DND-41 (cell line): ENCODE data around the gene MAGED4.
"Not testable (repeated sequence)": the region's sequence is repeated elsewhere in the genome, so short reads cannot be mapped to it uniquely, and the experiment has no call there.

Experiments used
- ATAC-seq: fragments of 200-7000 bp; cut with Tn5 transposase; 3 replicates; pipeline ENCODE4 v1.9.1; 2021; ENCODE audit warnings: low read depth; ENCODE audit not compliant: insufficient read depth
- DNase-seq: peaks from one replicate; pipeline ENCODE4 v3.0.0-alpha.2; 2020
- H2AFZ ChIP-seq: 2 replicates; pipeline ENCODE4 v1.6.0; 2012; ENCODE audit warnings: low read depth, low read length
- H3K27ac ChIP-seq: 2 replicates; pipeline ENCODE4 v1.5.1; 2012; ENCODE audit warnings: low read length, inconsistent platforms
- H3K27me3 ChIP-seq: fragments of 200-600 bp; sonication (generic); 2 replicates; pipeline ENCODE4 v1.6.0; 2012; ENCODE audit warnings: low read length, mild to moderate bottlenecking, inconsistent platforms; ENCODE audit not compliant: insufficient read depth, poor library complexity
- H3K36me3 ChIP-seq: 2 replicates; pipeline ENCODE4 v1.5.1; 2012; ENCODE audit warnings: low read length, inconsistent platforms; ENCODE audit not compliant: insufficient read depth
- H3K4me1 ChIP-seq: 2 replicates; pipeline ENCODE4 v1.5.1; 2012; ENCODE audit warnings: mild to moderate bottlenecking, low read length; ENCODE audit not compliant: insufficient read depth
- H3K4me2 ChIP-seq: 2 replicates; pipeline ENCODE4 v1.6.0; 2012; ENCODE audit warnings: mild to moderate bottlenecking, moderate library complexity, low read length, inconsistent platforms; ENCODE audit not compliant: insufficient read depth
- H3K4me3 ChIP-seq, 2 experiments: fragments of 200-600 bp in 1 of 2; shearing (Covaris generic) in 1 of 2; 2 replicates each; pipeline ENCODE4 v1.5.1; 2012 to 2016; ENCODE audit warnings: inconsistent platforms in 2 of 2, low read length in 2 of 2, mild to moderate bottlenecking in 2 of 2, low read depth in 1 of 2, moderate library complexity in 1 of 2
- H3K79me2 ChIP-seq: 2 replicates; pipeline ENCODE4 v1.6.0; 2012; ENCODE audit warnings: low read length, inconsistent platforms; ENCODE audit not compliant: insufficient read depth
- H3K9ac ChIP-seq: 2 replicates; pipeline ENCODE4 v1.6.0; 2012; ENCODE audit warnings: low read depth, mild to moderate bottlenecking, inconsistent platforms, low read length, moderate library complexity
- H3K9me3 ChIP-seq: 2 replicates; pipeline ENCODE4 v1.5.1; 2012; ENCODE audit warnings: low read length, moderate library complexity, mild to moderate bottlenecking, inconsistent platforms; ENCODE audit not compliant: insufficient read depth, severe bottlenecking
- H4K20me1 ChIP-seq: 2 replicates; pipeline ENCODE4 v1.6.0; 2012; ENCODE audit warnings: low read length; ENCODE audit not compliant: insufficient read depth
- CTCF ChIP-seq: IDR thresholded peaks from 2 replicates; pipeline ENCODE4 v1.5.1; 2012; ENCODE audit warnings: borderline replicate concordance, low read length, moderate library complexity, mild to moderate bottlenecking; ENCODE audit not compliant: poor library complexity, severe bottlenecking; ENCODE audit errors: extremely low read depth
- EZH2 ChIP-seq: IDR thresholded peaks from 3 replicates; pipeline ENCODE4 v1.6.1; 2012; ENCODE audit warnings: borderline replicate concordance, low read depth, mild to moderate bottlenecking, moderate library complexity, low read length, inconsistent platforms; ENCODE audit not compliant: severe bottlenecking

The MAGED4 gene

GRCh38 chrX:52166840-52167239 lies 17.8 kb upstream of the MAGED4 start:
- no peak overlapping the region for H3K4me3 ChIP-seq
- no peaks in the 10 kb centered on the region for H3K79me2 ChIP-seq
- H3K9ac ChIP-seq = no peak overlapping the region
- no peaks in the 10 kb centered on the region for H3K9me3 ChIP-seq
- no peak for ATAC-seq
- no peak for DNase-seq
- no peak for TF ChIP-seq EZH2
- no peak for TF ChIP-seq CTCF
- H3K4me1 ChIP-seq = no peaks in the 10 kb centered on the region
- H3K27ac ChIP-seq = no peak overlapping the region
- no peak overlapping the region for H3K4me2 ChIP-seq
- no peaks in the 10 kb centered on the region for H3K36me3 ChIP-seq
- H2AFZ ChIP-seq = no peak overlapping the region
- no peaks in the 10 kb centered on the region for H4K20me1 ChIP-seq
- no peaks in the 10 kb centered on the region for H3K27me3 ChIP-seq

GRCh38 chrX:52171055-52171454 lies 13.6 kb upstream of the MAGED4 start:
- H3K4me2 ChIP-seq, H3K36me3 ChIP-seq, H3K79me2 ChIP-seq, H3K4me1 ChIP-seq, DNase-seq, H3K9me3 ChIP-seq, H3K4me3 ChIP-seq, H2AFZ ChIP-seq, ATAC-seq, H3K9ac ChIP-seq, H3K27me3 ChIP-seq, H4K20me1 ChIP-seq, H3K27ac ChIP-seq: not testable (repeated sequence)

- not testable (repeated sequence) for H3K27ac ChIP-seq, H3K4me1 ChIP-seq, H4K20me1 ChIP-seq, H3K4me3 ChIP-seq, H3K9ac ChIP-seq, H3K4me2 ChIP-seq, ATAC-seq, H3K27me3 ChIP-seq, H3K79me2 ChIP-seq, DNase-seq, H3K36me3 ChIP-seq, H3K9me3 ChIP-seq, H2AFZ ChIP-seq
These were observed 378 bp downstream of the MAGED4 start for GRCh38 chrX:52185078-52185453.

- not testable (repeated sequence) for H3K4me2 ChIP-seq, H4K20me1 ChIP-seq, H3K4me1 ChIP-seq, H3K9me3 ChIP-seq, H2AFZ ChIP-seq, H3K9ac ChIP-seq, DNase-seq, H3K27me3 ChIP-seq, H3K27ac ChIP-seq, H3K79me2 ChIP-seq, H3K36me3 ChIP-seq, H3K4me3 ChIP-seq, ATAC-seq
These were observed 26.7 kb downstream of the MAGED4 start for GRCh38 chrX:52211405-52211804.

GRCh38 chrX:52213276-52213675 lies 28.6 kb downstream of the MAGED4 start:
- no peak for DNase-seq
- Histone ChIP-seq H3K27me3 (no peaks in the 10 kb centered on the region), H3K36me3 (no peaks in the 10 kb centered on the region), H3K4me2 (no peak overlapping the region), H3K4me1 (no peaks in the 10 kb centered on the region), H3K27ac (no peak overlapping the region), H4K20me1 (no peaks in the 10 kb centered on the region), H3K9ac (no peak overlapping the region), H2AFZ (no peak overlapping the region), H3K9me3 (no peaks in the 10 kb centered on the region), H3K79me2 (no peaks in the 10 kb centered on the region), H3K4me3 (no peak overlapping the region)
- ATAC-seq = no peak
- TF ChIP-seq EZH2 (no peak), CTCF (no peak)
